GM21381 (cell line): Measurements from ENCODE around the gene SNTG2.

Experiments
- ATAC-seq: cut with Tn5 transposase; IDR thresholded peaks from one replicate; pipeline ENCODE4 v1.9.1; 2021; ENCODE audit warnings: mild to moderate bottlenecking, moderate library complexity; ENCODE audit not compliant: unreplicated experiment

The SNTG2 gene

GRCh38 chr2:1046067-1046466 lies 95.4 kb downstream of the SNTG2 start:
- ATAC-seq, result no peak

GRCh38 chr2:1047485-1047884 lies 96.8 kb downstream of the SNTG2 start:
- no peak for ATAC-seq

GRCh38 chr2:1049691-1050090 lies 99.0 kb downstream of the SNTG2 start:
- no peak for ATAC-seq

GRCh38 chr2:1051075-1051474 lies 100.4 kb downstream of the SNTG2 start:
- ATAC-seq, result no peak

- no peak for ATAC-seq
Observed at GRCh38 chr2:1052771-1053191, 102.1 kb downstream of the SNTG2 start.

GRCh38 chr2:1053786-1054185 lies 103.1 kb downstream of the SNTG2 start:
- no peak for ATAC-seq

GRCh38 chr2:1054399-1054798 lies 103.8 kb downstream of the SNTG2 start:
- no peak for ATAC-seq

- ATAC-seq, result no peak
Observed at GRCh38 chr2:1055014-1055595, 104.5 kb downstream of the SNTG2 start.

- ATAC-seq, result no peak
Observed at GRCh38 chr2:1060372-1060771, 109.7 kb downstream of the SNTG2 start.

- no peak for ATAC-seq
Observed at GRCh38 chr2:1060987-1061386, 110.3 kb downstream of the SNTG2 start.

- ATAC-seq, result no peak
Observed at GRCh38 chr2:1068241-1068640, 117.6 kb downstream of the SNTG2 start.

- ATAC-seq, result no peak
Observed at GRCh38 chr2:1068822-1069221, 118.2 kb downstream of the SNTG2 start.

GRCh38 chr2:1069847-1070246 lies 119.2 kb downstream of the SNTG2 start:
- no peak for ATAC-seq

- ATAC-seq, result no peak
Observed at GRCh38 chr2:1070601-1071000, 120.0 kb downstream of the SNTG2 start.

- ATAC-seq, result no peak
Observed at GRCh38 chr2:1071650-1072049, 121.0 kb downstream of the SNTG2 start.

- no peak for ATAC-seq
Observed at GRCh38 chr2:1072250-1072649, 121.6 kb downstream of the SNTG2 start.

- no peak for ATAC-seq
Observed at GRCh38 chr2:1077911-1078310, 127.3 kb downstream of the SNTG2 start.

- no peak for ATAC-seq
Observed at GRCh38 chr2:1078326-1078725, 127.7 kb downstream of the SNTG2 start.

GRCh38 chr2:1079873-1080799 lies 129.5 kb downstream of the SNTG2 start:
- no peak for ATAC-seq

GRCh38 chr2:1081451-1082225 lies 131.0 kb downstream of the SNTG2 start:
- ATAC-seq, result no peak

- no peak for ATAC-seq
Observed at GRCh38 chr2:1082456-1083205, 132.0 kb downstream of the SNTG2 start.
